Thoracic aorta (tissue), 2 donors: ENCODE measurements around the gene NLGN1. TPM values are rescaled to one million over a fixed set of nuclear protein-coding genes. Genes with fewer than 3 reads are reported as not detected.

Source experiments
- ATAC-seq: fragments of 150-250 bp; one replicate; pipeline ENCODE4 v1.8.0; 2017; ENCODE audit warnings: low read depth; ENCODE audit not compliant: insufficient number of reproducible peaks, low FRiP score
- DNase-seq: peaks from one replicate; pipeline ENCODE4 v3.0.0-alpha.2; 2020; ENCODE audit warnings: low spot score
- H3K27ac ChIP-seq, 2 donors: fragments of 200-600 bp; sonication (generic); 1 replicate in 1 of 2; 2 replicates in 1 of 2; pipeline ENCODE4 v1.5.1; 2016; ENCODE audit warnings: mild to moderate bottlenecking in 2 of 2, moderate library complexity in 2 of 2
- H3K27me3 ChIP-seq: fragments of 200-600 bp; sonication (generic); replicated peaks from 2 replicates; pipeline ENCODE4 v1.6.0; 2016; ENCODE audit warnings: mild to moderate bottlenecking; ENCODE audit not compliant: insufficient read depth
- H3K36me3 ChIP-seq: fragments of 200-600 bp; sonication (generic); one replicate; pipeline ENCODE4 v1.5.1; 2016
- H3K4me1 ChIP-seq, 2 donors: fragments of 200-600 bp; sonication (generic); 1 replicate in 1 of 2; 2 replicates in 1 of 2; pipeline versions ENCODE4 v1.5.1 to v1.6.0; 2016; ENCODE audit warnings: low read depth in 2 of 2, mild to moderate bottlenecking in 1 of 2; ENCODE audit not compliant: control insufficient read depth in 1 of 2
- H3K4me3 ChIP-seq: fragments of 200-600 bp; sonication (generic); 2 replicates; pipeline ENCODE4 v1.5.1; 2016; ENCODE audit warnings: mild to moderate bottlenecking
- H3K9me3 ChIP-seq: fragments of 200-600 bp; sonication (generic); 2 replicates; pipeline ENCODE4 v1.5.1; 2016
- total RNA-seq, 2 donors: library from RNA; depleted of rRNA; stranded (reverse); fragments of >200 nt; gene quantifications; one replicate each; pipeline versions ENCODE4 v1.1.0 to v1.2.3, GENCODE V29; 2016
- TF ChIP-seq, protein P1 (sequence below): fragments of 200-600 bp; sonication (generic); IDR thresholded peaks from one replicate; pipeline ENCODE4 v1.5.1; 2019; ENCODE audit warnings: antibody characterized with exemption

The NLGN1 gene
- total RNA-seq, 2 donors from 2014 or later: 17.8 to 18.3 TPM

DNA sequence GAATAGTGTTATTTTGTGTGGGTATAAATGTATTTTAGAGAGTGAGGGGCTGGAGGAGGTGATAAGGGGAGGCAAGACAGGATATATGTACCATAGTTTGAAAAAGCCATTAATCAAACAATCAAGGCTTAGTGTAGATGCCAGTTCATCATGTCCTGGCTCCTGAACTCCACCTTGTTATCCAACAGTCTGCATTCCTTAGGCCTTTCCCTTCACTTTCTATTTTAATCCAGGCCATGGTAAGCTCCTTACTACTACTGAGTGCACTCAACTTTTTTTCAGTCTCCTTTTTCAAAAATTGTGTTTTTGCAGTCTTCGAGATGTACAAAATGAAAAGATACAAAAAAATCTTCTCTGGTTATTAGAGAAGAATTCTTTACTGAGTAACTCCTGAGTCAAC is 761.1 kb downstream of the NLGN1 start:
- TF ChIP-seq, protein P1, sequence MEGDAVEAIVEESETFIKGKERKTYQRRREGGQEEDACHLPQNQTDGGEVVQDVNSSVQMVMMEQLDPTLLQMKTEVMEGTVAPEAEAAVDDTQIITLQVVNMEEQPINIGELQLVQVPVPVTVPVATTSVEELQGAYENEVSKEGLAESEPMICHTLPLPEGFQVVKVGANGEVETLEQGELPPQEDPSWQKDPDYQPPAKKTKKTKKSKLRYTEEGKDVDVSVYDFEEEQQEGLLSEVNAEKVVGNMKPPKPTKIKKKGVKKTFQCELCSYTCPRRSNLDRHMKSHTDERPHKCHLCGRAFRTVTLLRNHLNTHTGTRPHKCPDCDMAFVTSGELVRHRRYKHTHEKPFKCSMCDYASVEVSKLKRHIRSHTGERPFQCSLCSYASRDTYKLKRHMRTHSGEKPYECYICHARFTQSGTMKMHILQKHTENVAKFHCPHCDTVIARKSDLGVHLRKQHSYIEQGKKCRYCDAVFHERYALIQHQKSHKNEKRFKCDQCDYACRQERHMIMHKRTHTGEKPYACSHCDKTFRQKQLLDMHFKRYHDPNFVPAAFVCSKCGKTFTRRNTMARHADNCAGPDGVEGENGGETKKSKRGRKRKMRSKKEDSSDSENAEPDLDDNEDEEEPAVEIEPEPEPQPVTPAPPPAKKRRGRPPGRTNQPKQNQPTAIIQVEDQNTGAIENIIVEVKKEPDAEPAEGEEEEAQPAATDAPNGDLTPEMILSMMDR: no peak
- H3K27ac ChIP-seq: peak overlapping the region in 1 of 2 donors; percentile 39

GRCh38 chr3:174159604-174160003 is 762.1 kb downstream of the NLGN1 start:
- ATAC-seq (no peak), DNase-seq (no peak)
- peaks cover 7% of the 10 kb centered on the region for H3K9me3 ChIP-seq
- no peak overlapping the region for H3K4me3 ChIP-seq
- no peaks in the 10 kb centered on the region for H3K27me3 ChIP-seq
- H3K36me3 ChIP-seq: no peaks in the 10 kb centered on the region
- H3K27ac ChIP-seq: no peak overlapping the region
- TF ChIP-seq, protein P1: no peak
- peaks cover 11 to 22% of the 10 kb centered on the region in 2 donors for H3K4me1 ChIP-seq

More for the DNA sequence above, 761.1 kb downstream of the NLGN1 start:
- DNase-seq (no peak), ATAC-seq (no peak)
- no peaks in the 10 kb centered on the region for H3K9me3 ChIP-seq
- H3K4me1 ChIP-seq: peaks cover 13 to 22% of the 10 kb centered on the region in 2 donors
- no peaks in the 10 kb centered on the region for H3K27me3 ChIP-seq
- peak overlapping the region; percentile 15 for H3K4me3 ChIP-seq
- no peaks in the 10 kb centered on the region for H3K36me3 ChIP-seq

DNA sequence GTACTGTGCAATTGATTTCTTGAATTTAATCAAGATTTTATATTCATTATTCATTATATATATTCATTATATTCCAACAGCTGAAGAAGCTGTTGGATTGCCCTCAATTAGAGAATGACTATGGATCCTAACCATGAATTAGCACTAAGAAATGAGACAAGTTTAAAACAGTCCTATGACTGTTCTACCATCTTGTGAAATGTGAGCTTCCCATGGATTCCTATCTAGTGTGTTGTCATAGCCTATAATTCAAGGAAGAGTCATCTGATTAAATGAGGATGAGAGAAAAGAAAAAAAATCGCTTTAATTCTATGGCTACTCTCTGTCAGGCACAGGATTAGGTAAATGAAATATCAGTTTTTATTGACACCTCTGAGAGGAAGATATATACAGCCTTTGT is 765.0 kb downstream of the NLGN1 start:
- ATAC-seq (no peak), DNase-seq (no peak)
- TF ChIP-seq, protein P1: no peak
- Histone ChIP-seq H3K36me3 (no peaks in the 10 kb centered on the region), H3K4me1 (peaks cover 8 to 11% of the 10 kb centered on the region in 2 donors), H3K9me3 (peaks cover 14% of the 10 kb centered on the region), H3K27ac (no peak overlapping the region), H3K4me3 (no peak overlapping the region), H3K27me3 (no peaks in the 10 kb centered on the region)

GRCh38 chr3:174168026-174168425 is 770.5 kb downstream of the NLGN1 start:
- ATAC-seq: no peak
- Histone ChIP-seq H3K27me3 (no peaks in the 10 kb centered on the region), H3K4me1 (no peaks in the 10 kb centered on the region), H3K36me3 (no peaks in the 10 kb centered on the region), H3K27ac (no peak overlapping the region), H3K4me3 (no peak overlapping the region), H3K9me3 (peaks cover 14% of the 10 kb centered on the region)
- TF ChIP-seq, protein P1: no peak
- DNase-seq: no peak

DNA sequence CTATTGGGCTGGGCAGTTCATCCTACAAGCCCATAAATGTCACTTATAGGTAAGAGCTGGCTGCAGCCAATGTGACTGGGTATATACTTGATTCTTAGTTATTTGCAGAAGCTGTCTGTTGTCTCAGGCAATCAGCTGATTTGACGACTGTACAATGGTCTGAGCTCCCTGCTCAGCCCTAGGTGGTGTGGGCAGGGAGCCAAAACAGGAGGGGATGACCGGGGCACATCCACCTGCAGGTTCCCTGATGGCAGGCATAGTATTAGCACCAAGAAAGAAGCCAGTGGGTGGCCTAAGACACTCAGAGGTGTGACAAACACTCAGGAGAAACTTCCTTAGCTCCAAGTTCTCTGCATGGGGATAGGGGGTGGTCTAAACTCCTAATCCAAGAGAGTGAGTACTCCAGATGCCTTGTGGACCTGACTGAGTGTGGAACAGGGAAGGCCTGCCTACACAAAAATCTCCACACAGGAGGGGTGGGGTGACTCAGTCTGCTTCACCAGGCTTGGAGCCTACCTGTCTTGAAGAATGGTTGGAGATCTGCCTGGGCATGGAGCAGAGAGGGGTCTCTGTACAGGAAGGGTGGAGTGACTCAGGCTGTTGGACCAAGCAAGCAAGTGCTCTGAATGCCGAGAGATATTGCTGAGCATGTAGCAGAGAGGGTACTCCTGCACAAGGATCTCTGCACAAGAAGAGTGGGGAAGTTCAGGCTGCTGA is 771.2 kb downstream of the NLGN1 start:
- Histone ChIP-seq H3K27me3 (no peaks in the 10 kb centered on the region), H3K36me3 (no peaks in the 10 kb centered on the region), H3K4me1 (no peaks in the 10 kb centered on the region), H3K9me3 (peaks cover 16% of the 10 kb centered on the region), H3K27ac (no peak overlapping the region), H3K4me3 (no peak overlapping the region)
- DNase-seq (no peak), ATAC-seq (no peak)
- TF ChIP-seq, protein P1: no peak
